ENCODE data around the gene RPS6KA2. TPM values are rescaled to one million over a fixed set of nuclear protein-coding genes. Genes with fewer than 3 reads are reported as not detected.

RPS6KA2 gene
- total RNA-seq, 1 experiment from 2014 or later = 12.3 TPM

DNA sequence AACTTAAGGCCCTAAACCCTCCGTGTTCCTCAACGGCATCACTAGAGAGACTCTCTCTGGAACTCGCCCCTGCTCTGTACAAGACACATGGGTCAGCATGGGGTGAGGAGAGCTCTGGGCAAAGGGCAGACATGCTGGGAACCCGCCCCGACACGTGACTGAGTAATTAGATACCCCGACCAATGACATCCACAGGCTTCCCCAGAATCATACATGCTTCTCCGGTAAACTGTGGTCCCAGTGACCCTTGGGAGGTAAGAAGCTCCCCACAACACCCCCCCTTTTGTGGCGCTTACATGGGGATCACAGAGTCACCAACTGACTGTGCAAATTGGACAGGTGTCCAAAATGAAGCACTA lies 31.7 kb upstream of the RPS6KA2 start:
- H3K23ac ChIP-seq (ENCODE audit: insufficient read length, low read depth, low read length) = no peak overlapping the region
- no peak overlapping the region for H2BK5ac ChIP-seq (ENCODE audit: insufficient read length, low read length)
- no peak overlapping the region for H3K27ac ChIP-seq (ENCODE audit: insufficient read length, low read depth, low read length)
- no peak overlapping the region for H2BK15ac ChIP-seq (ENCODE audit: low read depth, low read length)
- no peak overlapping the region for H3K4me2 ChIP-seq (ENCODE audit: insufficient read depth, insufficient read length, low read length)
- peaks cover 2 to 20% of the 10 kb centered on the region in 2 experiments for H3K4me1 Mint-ChIP-seq
- no peak overlapping the region for H4K91ac ChIP-seq (ENCODE audit: insufficient read length, low read depth, low read length)
- no peak overlapping the region for H2BK120ac ChIP-seq (ENCODE audit: low read depth, low read length, poor library complexity, severe bottlenecking)
- no peaks in the 10 kb centered on the region for H4K20me1 ChIP-seq (ENCODE audit: control insufficient read depth, insufficient read depth, insufficient read length)
- no peaks in the 10 kb centered on the region for H3K23me2 ChIP-seq (ENCODE audit: insufficient read length, low read depth, low read length, poor library complexity, severe bottlenecking)
- H3K4ac ChIP-seq (ENCODE audit: low read depth, low read length) = no peak overlapping the region
- no peak overlapping the region for H3K4me3 Mint-ChIP-seq
- no peaks in the 10 kb centered on the region for H3K9me3 Mint-ChIP-seq
- H3K27me3 Mint-ChIP-seq (ENCODE audit: low read depth) = peaks cover 6% of the 10 kb centered on the region
- H3K4me1 ChIP-seq (ENCODE audit: insufficient read depth, low read length) = peaks cover 4% of the 10 kb centered on the region; the same call in 1 of the 2 replicates
- no peak overlapping the region for H3T11ph ChIP-seq (ENCODE audit: low read length)
- no peak overlapping the region for H3K9ac ChIP-seq (ENCODE audit: extremely low read depth, insufficient read length, low read length)
- H3K36me3 Mint-ChIP-seq (ENCODE audit: insufficient read depth in 1 of 3, low read depth in 3 of 3) = no peaks in the 10 kb centered on the region
- no peaks in the 10 kb centered on the region for H3K79me2 ChIP-seq (ENCODE audit: insufficient read depth, low read length)
- H2BK12ac ChIP-seq (ENCODE audit: insufficient read length, low read depth, low read length) = no peak overlapping the region
- no peak overlapping the region for H3K14ac ChIP-seq (ENCODE audit: insufficient read depth, low read length)
- WGBS (ENCODE audit: extremely low coverage, insufficient read length, low lambda C conversion rate) = no CpG with 5 or more reads among the region's 9 CpGs
- no peak overlapping the region for H2AK5ac ChIP-seq (ENCODE audit: insufficient read length, low read length)
- H3K79me1 ChIP-seq (ENCODE audit: insufficient read depth, low read depth, low read length, poor library complexity, severe bottlenecking) = no peaks in the 10 kb centered on the region
- H3K27ac Mint-ChIP-seq = no peak overlapping the region
- no peaks in the 10 kb centered on the region for H3K9me3 ChIP-seq (ENCODE audit: control insufficient read depth, low read depth, low read length)
- H3K56ac ChIP-seq (ENCODE audit: insufficient read length, low read depth, low read length) = no peak overlapping the region
- H4K5ac ChIP-seq (ENCODE audit: insufficient read length, low read depth, low read length) = no peak overlapping the region
- TF ChIP-seq, protein P1, sequence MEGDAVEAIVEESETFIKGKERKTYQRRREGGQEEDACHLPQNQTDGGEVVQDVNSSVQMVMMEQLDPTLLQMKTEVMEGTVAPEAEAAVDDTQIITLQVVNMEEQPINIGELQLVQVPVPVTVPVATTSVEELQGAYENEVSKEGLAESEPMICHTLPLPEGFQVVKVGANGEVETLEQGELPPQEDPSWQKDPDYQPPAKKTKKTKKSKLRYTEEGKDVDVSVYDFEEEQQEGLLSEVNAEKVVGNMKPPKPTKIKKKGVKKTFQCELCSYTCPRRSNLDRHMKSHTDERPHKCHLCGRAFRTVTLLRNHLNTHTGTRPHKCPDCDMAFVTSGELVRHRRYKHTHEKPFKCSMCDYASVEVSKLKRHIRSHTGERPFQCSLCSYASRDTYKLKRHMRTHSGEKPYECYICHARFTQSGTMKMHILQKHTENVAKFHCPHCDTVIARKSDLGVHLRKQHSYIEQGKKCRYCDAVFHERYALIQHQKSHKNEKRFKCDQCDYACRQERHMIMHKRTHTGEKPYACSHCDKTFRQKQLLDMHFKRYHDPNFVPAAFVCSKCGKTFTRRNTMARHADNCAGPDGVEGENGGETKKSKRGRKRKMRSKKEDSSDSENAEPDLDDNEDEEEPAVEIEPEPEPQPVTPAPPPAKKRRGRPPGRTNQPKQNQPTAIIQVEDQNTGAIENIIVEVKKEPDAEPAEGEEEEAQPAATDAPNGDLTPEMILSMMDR (conservative IDR thresholded peaks at IDR 0.05) = no peak
- H4K8ac ChIP-seq (replicated peaks; ENCODE audit: insufficient read length, low read depth, low read length) = no peak overlapping the region
- H3K27me3 ChIP-seq (ENCODE audit: insufficient read depth, low read length) = peaks cover 3% of the 10 kb centered on the region; the same call in 1 of the 2 replicates
- DNase-seq = no peak
- no peak overlapping the region for H2BK20ac ChIP-seq (ENCODE audit: low read depth, low read length, poor library complexity, severe bottlenecking)
- H2AFZ ChIP-seq (ENCODE audit: low read length) = no peak overlapping the region
- H3K18ac ChIP-seq (ENCODE audit: insufficient read length, low read depth, low read length) = no peak overlapping the region
